Smooth muscle cell (in vitro differentiated cells): ENCODE data around the gene SEPTIN11. TPM values are rescaled to one million over a fixed set of nuclear protein-coding genes. Genes with fewer than 3 reads are reported as not detected.

Experiments
- DNase-seq: peaks from one replicate; lab custom pipeline; 2025; ENCODE audit not compliant: unreplicated experiment; lab: John Stamatoyannopoulos, UW
- H2AFZ ChIP-seq: fragments of 200-600 bp; sonication (generic); 2 replicates; pipeline ENCODE4 v1.6.0; 2016; ENCODE audit warnings: antibody characterized with exemption, low read depth, mild to moderate bottlenecking
- H3F3A ChIP-seq: fragments of 200-600 bp; sonication (generic); 2 replicates; pipeline ENCODE4 v1.6.0; 2017; ENCODE audit warnings: antibody characterized with exemption, low read depth
- H3K27ac ChIP-seq: fragments of 200-600 bp; sonication (generic); 2 replicates; pipeline ENCODE4 v1.5.1; 2016; ENCODE audit warnings: low read depth, mild to moderate bottlenecking
- H3K27me3 ChIP-seq: fragments of 200-600 bp; sonication (generic); 2 replicates; pipeline ENCODE4 v1.6.1; 2016; ENCODE audit warnings: low read depth, mild to moderate bottlenecking
- H3K36me3 ChIP-seq: fragments of 200-600 bp; sonication (generic); 2 replicates; pipeline ENCODE4 v1.5.1; 2016; ENCODE audit warnings: low read depth
- H3K4me1 ChIP-seq: fragments of 200-600 bp; sonication (generic); 2 replicates; pipeline ENCODE4 v1.5.1; 2016; ENCODE audit warnings: low read depth
- H3K4me2 ChIP-seq: fragments of 200-600 bp; sonication (generic); 2 replicates; pipeline ENCODE4 v1.6.0; 2016; ENCODE audit warnings: mild to moderate bottlenecking
- H3K4me3 ChIP-seq: fragments of 200-600 bp; sonication (generic); 2 replicates; pipeline ENCODE4 v1.5.1; 2016; ENCODE audit warnings: mild to moderate bottlenecking
- H3K79me2 ChIP-seq: fragments of 200-600 bp; sonication (generic); 2 replicates; pipeline ENCODE4 v1.6.0; 2016; ENCODE audit warnings: low read depth, mild to moderate bottlenecking
- H3K9ac ChIP-seq: fragments of 200-600 bp; sonication (generic); 2 replicates; pipeline ENCODE4 v1.6.0; 2016; ENCODE audit warnings: low read depth
- H3K9me3 ChIP-seq: fragments of 200-600 bp; sonication (generic); replicated peaks from 2 replicates; pipeline ENCODE4 v1.5.1; 2016; ENCODE audit warnings: low read depth
- H4K20me1 ChIP-seq: fragments of 200-600 bp; sonication (generic); 2 replicates; pipeline ENCODE4 v1.6.0; 2016; ENCODE audit warnings: low read depth
- CTCF ChIP-seq: fragments of 200-600 bp; sonication (generic); IDR thresholded peaks from 2 replicates; pipeline ENCODE4 v1.5.1; 2017; ENCODE audit warnings: borderline replicate concordance, mild to moderate bottlenecking, antibody characterized with exemption; ENCODE audit not compliant: insufficient read depth, poor library complexity, severe bottlenecking
- WGBS: methylation state at CpG from one replicate; pipeline ENCODE4 v1.1.7; 2016; ENCODE audit warnings: low lambda C conversion rate; 5-methylcytosine and 5-hydroxymethylcytosine counted together
- polyA plus RNA-seq: library from polyadenylated mRNA; unstranded; fragments of >200 nt; fragmentation: Nextera tagmentation; extraction: Ambion mirVana; gene quantifications from 2 replicates; pipeline ENCODE4 v1.2.1, GENCODE V29; 2016
- total RNA-seq: library from RNA; depleted of rRNA; stranded (reverse); fragments of >200 nt; gene quantifications from 2 replicates; pipeline ENCODE4 v1.2.3, GENCODE V29; 2014

SEPTIN11 gene
- total and polyA plus RNA-seq, 2 experiments from 2014 or later = 157 to 244 TPM

GRCh38 chr4:76990288-76991080, 40.9 kb downstream of the SEPTIN11 start:
- H3K9me3 ChIP-seq = no peaks in the 10 kb centered on the region
- no peak overlapping the region for H3K4me3 ChIP-seq
- H3K4me1 ChIP-seq = peaks cover 23% of the 10 kb centered on the region
- H3K9ac ChIP-seq = peak overlapping the region; percentile 57
- peak overlapping the region; percentile 97 for H3K27ac ChIP-seq
- peak overlapping the region; percentile 71 for H3K4me2 ChIP-seq
- H2AFZ ChIP-seq = no peak overlapping the region
- no peaks in the 10 kb centered on the region for H3K36me3 ChIP-seq
- no peak for TF ChIP-seq CTCF
- H3K27me3 ChIP-seq = no peaks in the 10 kb centered on the region
- H4K20me1 ChIP-seq = no peaks in the 10 kb centered on the region
- H3F3A ChIP-seq = peaks cover 43% of the 10 kb centered on the region
- 83% methylated on average over 12 of the region's 12 CpGs for WGBS
- no peak for DNase-seq
- H3K79me2 ChIP-seq = peaks cover 85% of the 10 kb centered on the region

DNA sequence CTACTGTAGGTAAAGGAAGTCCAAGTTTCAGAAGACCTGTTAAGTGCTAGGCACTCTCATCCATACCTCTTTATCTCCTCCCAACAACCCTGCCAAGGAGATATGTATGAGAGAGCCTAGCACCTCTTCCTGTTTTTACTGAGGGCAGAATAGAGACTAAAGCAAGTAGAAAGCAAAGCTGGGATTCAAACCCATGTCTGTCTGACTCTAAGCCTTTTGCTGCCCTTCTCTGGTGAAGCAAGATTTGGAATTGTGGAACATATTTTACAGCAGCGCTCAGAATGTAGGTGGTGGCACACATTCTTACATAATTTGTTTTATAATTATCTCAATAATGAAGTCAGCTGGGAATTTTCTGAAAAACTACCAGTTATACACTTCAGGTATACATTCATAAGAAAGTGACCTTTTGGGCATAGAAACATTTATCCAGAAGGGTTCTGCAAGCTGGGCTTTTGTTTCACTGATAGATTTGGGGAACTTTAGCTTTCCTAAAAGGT, 41.7 kb downstream of the SEPTIN11 start:
- Histone ChIP-seq H4K20me1 (no peaks in the 10 kb centered on the region), H3K9me3 (no peaks in the 10 kb centered on the region), H3K4me3 (no peak overlapping the region), H3K79me2 (peaks cover 85% of the 10 kb centered on the region), H3K9ac (peak overlapping the region; percentile 57), H3K27me3 (no peaks in the 10 kb centered on the region), H3K36me3 (no peaks in the 10 kb centered on the region), H3K4me1 (peaks cover 16% of the 10 kb centered on the region), H3K4me2 (peak overlapping the region; percentile 71), H3F3A (peaks cover 39% of the 10 kb centered on the region), H3K27ac (peak overlapping the region; percentile 97), H2AFZ (no peak overlapping the region)
- WGBS = 84% methylated on average over 1 of the region's 1 CpG
- no peak for DNase-seq
- no peak for TF ChIP-seq CTCF

DNA sequence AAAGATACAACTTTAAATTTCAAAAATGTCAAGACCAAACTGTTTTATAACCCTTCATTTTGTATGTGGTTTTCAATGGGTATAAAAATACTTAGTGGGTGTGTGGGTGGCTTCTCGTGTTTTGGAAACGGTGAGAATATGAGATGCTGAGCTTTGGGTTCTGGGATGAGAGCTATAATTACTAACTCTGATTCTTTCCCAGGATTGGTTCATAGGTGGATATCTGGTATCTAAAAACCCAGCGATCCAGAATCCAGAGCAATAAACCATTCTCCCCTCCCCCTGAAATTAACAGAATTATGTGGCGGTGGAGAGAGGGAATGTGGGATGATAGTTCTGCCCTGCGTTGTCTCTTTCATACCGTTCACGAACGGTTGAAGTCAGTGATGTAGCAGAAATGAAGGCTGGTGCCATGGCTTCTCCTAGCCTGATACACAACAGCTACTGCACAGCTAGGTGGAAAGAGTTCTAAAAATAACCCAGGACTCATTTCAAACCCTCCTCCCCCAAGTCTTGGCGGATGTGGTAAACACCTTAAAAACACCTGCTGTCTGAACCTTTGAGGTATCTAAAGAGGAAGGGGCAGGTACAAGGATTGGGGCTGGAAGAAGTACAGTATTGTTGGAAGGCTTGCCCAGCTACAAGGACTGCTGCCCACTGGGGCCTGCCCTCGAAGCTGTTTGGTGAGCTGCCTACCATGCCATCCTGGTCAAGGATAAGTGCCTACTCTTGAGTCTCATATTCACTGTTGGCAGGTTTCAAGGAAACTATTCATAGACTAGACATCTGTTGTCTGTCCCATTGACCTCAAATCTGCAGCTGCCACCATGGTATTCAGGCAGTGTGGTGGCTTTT, 44.5 kb downstream of the SEPTIN11 start:
- Histone ChIP-seq H3K4me3 (no peak overlapping the region), H3K9me3 (no peaks in the 10 kb centered on the region), H3K9ac (no peak overlapping the region), H2AFZ (no peak overlapping the region), H3K79me2 (peaks cover 85% of the 10 kb centered on the region), H3K27me3 (no peaks in the 10 kb centered on the region), H3K36me3 (peaks cover 21% of the 10 kb centered on the region), H3K4me2 (no peak overlapping the region), H3K4me1 (peaks cover 5% of the 10 kb centered on the region), H3K27ac (no peak overlapping the region), H3F3A (peaks cover 35% of the 10 kb centered on the region), H4K20me1 (no peaks in the 10 kb centered on the region)
- TF ChIP-seq CTCF = no peak
- 87% methylated on average over 10 of the region's 10 CpGs for WGBS
- DNase-seq = no peak
